ENCODE results near the gene PCDHGC4.

Gene PCDHGC4

GRCh38 chr5:141483902-141484301 lies 928 bp upstream of the PCDHGC4 start:
- no peak overlapping the region for H3K4me3 ChIP-seq (replicated peaks; ENCODE audit: low read depth, low read length)
- no peak for DNase-seq (ENCODE audit: low read depth)
- TF ChIP-seq CTCF (IDR thresholded peaks at IDR 0.05; ENCODE audit: low read length, missing control alignments) = no peak

GRCh38 chr5:141484310-141484640 lies 555 bp upstream of the PCDHGC4 start:
- no peak for TF ChIP-seq CTCF (IDR thresholded peaks at IDR 0.05; ENCODE audit: low read length, missing control alignments)
- no peak overlapping the region for H3K4me3 ChIP-seq (replicated peaks; ENCODE audit: low read depth, low read length)
- no peak for DNase-seq (ENCODE audit: low read depth)

GRCh38 chr5:141485321-141486055 lies 658 bp downstream of the PCDHGC4 start:
- H3K4me3 ChIP-seq (replicated peaks; ENCODE audit: low read depth, low read length) = no peak overlapping the region
- no peak for DNase-seq (ENCODE audit: low read depth)
- TF ChIP-seq CTCF (IDR thresholded peaks at IDR 0.05; ENCODE audit: low read length, missing control alignments) = no peak

GRCh38 chr5:141486091-141486490 lies 1.3 kb downstream of the PCDHGC4 start:
- no peak for TF ChIP-seq CTCF (IDR thresholded peaks at IDR 0.05; ENCODE audit: low read length, missing control alignments)
- H3K4me3 ChIP-seq (replicated peaks; ENCODE audit: low read depth, low read length) = no peak overlapping the region
- DNase-seq (ENCODE audit: low read depth) = no peak

- TF ChIP-seq CTCF (IDR thresholded peaks at IDR 0.05; ENCODE audit: low read length, missing control alignments) = no peak
- DNase-seq (ENCODE audit: low read depth) = no peak
- H3K4me3 ChIP-seq (replicated peaks; ENCODE audit: low read depth, low read length) = no peak overlapping the region
These were observed 2.3 kb downstream of the PCDHGC4 start for GRCh38 chr5:141487131-141487530.

- DNase-seq (ENCODE audit: low read depth) = peak; percentile 59
These were observed 4.0 kb downstream of the PCDHGC4 start, which contains the start of gene PCDHGC5 for GRCh38 chr5:141488591-141489561. Gene PCDHGC5, plus strand, starts transcription at chr5:141489081. Its CDS starts 160 bp downstream, at chr5:141489241.

More at GRCh38 chr5:141488591-141489561, 4.0 kb downstream of the PCDHGC4 start, which contains the start of gene PCDHGC5:
- no peak within 1 kb of the TSS for H3K4me3 ChIP-seq (replicated peaks; ENCODE audit: low read depth, low read length)
- TF ChIP-seq CTCF (IDR thresholded peaks at IDR 0.05; ENCODE audit: low read length, missing control alignments) = no peak

Data from fibroblast of pulmonary artery (primary cell).